Activated CD4-positive, alpha-beta T cell treated with anti-CD3 and anti-CD28 coated beads, Interleukin-2, amount 10 ng/mL, durations not matched to agents 24 days and 14 days (primary cell): ENCODE measurements around the gene STXBP5L. TPM values are rescaled to one million over a fixed set of nuclear protein-coding genes. Genes with fewer than 3 reads are reported as not detected.
"Not testable (repeated sequence)": the region's sequence is repeated elsewhere in the genome, so short reads cannot be mapped to it uniquely, and the experiment has no call there.

Experiments used
- DNase-seq: peaks from one replicate; pipeline ENCODE4 v3.0.0; 2022
- H3K27ac Mint-ChIP-seq: one replicate; pipeline ENCODE4 v1.8.0; 2022; ENCODE audit warnings: mild to moderate bottlenecking, mixed read lengths
- H3K27me3 Mint-ChIP-seq: one replicate; pipeline ENCODE4 v1.8.0; 2022; ENCODE audit warnings: mixed read lengths
- H3K36me3 Mint-ChIP-seq: one replicate; pipeline ENCODE4 v1.8.0; 2022; ENCODE audit warnings: low read depth, mild to moderate bottlenecking, mixed read lengths
- H3K4me1 Mint-ChIP-seq: one replicate; pipeline ENCODE4 v1.8.0; 2021; ENCODE audit warnings: mixed read lengths
- H3K4me3 Mint-ChIP-seq: one replicate; pipeline ENCODE4 v1.8.0; 2022; ENCODE audit warnings: mild to moderate bottlenecking, moderate library complexity, mixed read lengths
- H3K9me3 Mint-ChIP-seq: one replicate; pipeline ENCODE4 v1.8.0; 2021; ENCODE audit warnings: mixed read lengths
- intact Hi-C: fragments of 100-400 bp; cut with micrococcal nuclease; formaldehyde crosslinking; loops from one replicate; pipeline ENCODE4 v1.15.1; 2023
- total RNA-seq: library from RNA; stranded (reverse); gene quantifications from 2 replicates; pipeline ENCODE4 v1.2.3, GENCODE V29; 2022

The STXBP5L gene
- total RNA-seq, 1 donor from 2014 or later, result not detected

DNA sequence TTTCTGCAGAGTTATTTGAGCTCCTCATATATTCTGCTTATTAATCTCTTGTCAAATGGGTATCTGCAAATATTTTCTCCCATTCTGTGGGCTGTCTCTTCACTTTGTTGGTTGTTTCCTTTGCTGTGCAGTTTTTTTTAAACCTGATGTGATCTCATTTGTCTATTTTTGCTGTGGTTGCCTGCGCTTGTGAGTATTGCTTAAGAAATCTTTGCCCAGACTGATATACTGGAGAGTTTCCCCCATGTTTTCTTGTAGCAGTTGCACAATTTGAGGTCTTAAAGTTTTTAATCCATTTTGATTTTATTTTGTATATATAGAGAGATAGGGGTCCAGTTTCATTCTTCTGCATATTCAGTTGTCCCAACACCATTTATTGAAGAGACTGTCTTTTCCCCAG, 535.5 kb downstream of the STXBP5L start:
- no peak for DNase-seq
- Mint-ChIP-seq H3K27ac (no peak overlapping the region), H3K9me3 (peaks cover 3% of the 10 kb centered on the region), H3K36me3 (peaks cover 37% of the 10 kb centered on the region), H3K4me1 (peaks cover 3% of the 10 kb centered on the region), H3K27me3 (no peaks in the 10 kb centered on the region), H3K4me3 (no peak overlapping the region)
- intact Hi-C loops, result no loop called here

DNA sequence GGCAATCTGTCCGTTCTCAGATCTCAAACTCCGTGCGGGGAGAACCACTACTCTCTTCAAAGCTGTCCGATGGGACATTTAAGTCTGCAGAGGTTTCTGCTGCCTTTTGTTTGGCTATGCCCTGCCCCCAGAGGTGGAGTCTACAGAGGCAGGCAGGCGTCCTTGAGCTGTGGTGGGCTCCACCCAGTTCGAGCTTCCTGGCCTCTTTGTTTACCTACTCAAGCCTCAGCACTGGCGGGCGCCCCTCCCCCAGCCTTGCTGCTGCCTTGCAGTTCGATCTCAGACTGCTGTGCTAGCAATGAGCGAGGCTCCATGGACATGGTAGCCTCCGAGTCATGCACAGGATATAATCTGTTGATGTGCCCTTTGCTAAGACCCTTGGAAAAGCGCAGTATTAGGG, 543.7 kb downstream of the STXBP5L start:
- H3K9me3 Mint-ChIP-seq, H3K27me3 Mint-ChIP-seq, H3K4me1 Mint-ChIP-seq, intact Hi-C loops, H3K27ac Mint-ChIP-seq, H3K4me3 Mint-ChIP-seq, DNase-seq: not testable (repeated sequence)
- H3K36me3 Mint-ChIP-seq, result peaks cover 48% of the 10 kb centered on the region

DNA sequence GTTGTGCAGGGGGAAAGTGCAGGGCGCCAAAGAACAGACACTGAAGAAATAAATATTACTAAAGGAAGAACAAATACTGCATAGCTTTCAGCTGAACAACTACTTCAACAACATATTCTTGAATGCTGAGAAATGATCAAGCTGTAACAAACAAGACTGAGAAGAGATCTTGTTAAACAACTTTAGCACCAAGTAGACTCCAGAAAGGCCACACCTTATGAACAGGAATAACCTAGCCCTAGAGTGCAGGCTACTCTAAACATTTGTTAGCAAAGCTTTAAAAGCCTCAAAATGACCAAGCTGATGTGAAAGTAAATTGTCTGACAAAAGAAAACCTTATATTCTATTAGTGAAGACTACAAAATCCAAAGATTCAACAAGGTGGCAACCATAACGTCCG, 554.6 kb downstream of the STXBP5L start:
- H3K4me3 Mint-ChIP-seq, result no peak overlapping the region
- no peaks in the 10 kb centered on the region for H3K4me1 Mint-ChIP-seq
- no peak for DNase-seq
- H3K27ac Mint-ChIP-seq, result no peak overlapping the region
- H3K9me3 Mint-ChIP-seq, result no peaks in the 10 kb centered on the region
- intact Hi-C loops, result no loop called here
- H3K27me3 Mint-ChIP-seq, result no peaks in the 10 kb centered on the region
- H3K36me3 Mint-ChIP-seq, result peaks cover 58% of the 10 kb centered on the region

DNA sequence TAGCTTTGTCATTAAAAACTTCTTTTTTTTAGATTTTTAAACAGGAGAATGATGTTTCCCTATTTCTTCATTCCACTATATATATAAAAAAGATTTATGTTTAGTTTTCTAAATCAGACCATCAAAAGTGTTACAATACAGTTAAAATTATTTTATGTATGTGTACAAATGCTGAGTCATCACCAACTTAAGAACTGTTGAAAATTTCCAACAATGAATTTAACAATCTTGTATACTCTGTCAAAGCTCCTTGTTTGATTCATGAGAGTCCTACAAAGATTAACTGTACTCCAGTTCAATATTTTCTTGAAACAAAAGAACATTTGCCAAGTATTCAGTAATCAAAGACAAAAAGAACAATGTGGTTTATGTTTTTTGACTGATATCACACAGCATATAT, 555.7 kb downstream of the STXBP5L start:
- Mint-ChIP-seq H3K36me3 (peaks cover 55% of the 10 kb centered on the region), H3K4me3 (no peak overlapping the region), H3K27me3 (no peaks in the 10 kb centered on the region), H3K9me3 (no peaks in the 10 kb centered on the region), H3K27ac (no peak overlapping the region), H3K4me1 (no peaks in the 10 kb centered on the region)
- DNase-seq, result no peak
- intact Hi-C loops, result no loop called here

DNA sequence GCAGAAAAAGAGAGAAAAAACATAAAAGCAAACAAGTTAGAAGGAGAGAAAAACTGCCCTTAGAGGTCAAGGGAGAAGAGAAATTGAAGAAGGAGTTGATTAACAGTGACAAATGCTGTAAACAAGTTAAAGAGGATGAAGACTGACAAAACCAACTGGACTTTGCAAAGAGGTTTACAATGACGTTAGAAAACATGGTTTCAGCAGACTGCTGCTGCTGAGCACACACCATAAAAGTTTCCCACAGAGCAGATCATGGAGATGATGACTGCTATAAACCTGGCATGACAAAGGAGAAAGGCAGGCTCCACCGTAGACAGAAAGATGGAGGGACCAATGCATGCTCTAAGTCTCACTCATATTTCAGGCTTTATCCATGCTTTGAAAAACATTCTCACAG, 559.1 kb downstream of the STXBP5L start:
- no peak overlapping the region for H3K4me3 Mint-ChIP-seq
- H3K9me3 Mint-ChIP-seq, result no peaks in the 10 kb centered on the region
- DNase-seq, result no peak
- peaks cover 46% of the 10 kb centered on the region for H3K36me3 Mint-ChIP-seq
- H3K4me1 Mint-ChIP-seq, result no peaks in the 10 kb centered on the region
- H3K27ac Mint-ChIP-seq, result no peak overlapping the region
- H3K27me3 Mint-ChIP-seq, result no peaks in the 10 kb centered on the region
- intact Hi-C loops, result no loop called here

DNA sequence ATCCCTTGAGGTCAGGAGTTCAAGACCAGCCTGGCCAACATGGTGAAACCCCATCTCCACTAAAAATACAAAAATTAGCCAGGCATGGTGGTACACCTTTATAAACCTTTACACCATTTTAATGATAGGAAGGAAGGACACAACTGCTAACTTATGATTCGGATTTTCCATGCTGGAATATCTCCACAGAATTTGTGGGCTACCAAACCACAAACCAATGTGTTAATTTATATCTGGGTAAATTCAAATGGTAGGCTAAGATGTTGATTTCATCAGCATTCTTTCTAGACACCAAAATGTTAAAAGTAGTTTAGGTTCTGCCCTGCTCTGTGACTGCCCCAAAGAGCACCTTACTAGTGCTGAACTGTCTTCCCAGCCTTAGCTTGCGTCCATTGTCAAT, 565.0 kb downstream of the STXBP5L start:
- Mint-ChIP-seq H3K9me3 (no peaks in the 10 kb centered on the region), H3K4me1 (peaks cover 2% of the 10 kb centered on the region), H3K27me3 (no peaks in the 10 kb centered on the region), H3K36me3 (peaks cover 47% of the 10 kb centered on the region), H3K27ac (peak overlapping the region; percentile 34), H3K4me3 (no peak overlapping the region)
- intact Hi-C loops, result loop anchor here (10.0 kb wide), 1 partner anchor 62 kb away; no protein-coding TSS in a partner anchor
- no peak for DNase-seq

Other genes starting within 250 kb of the STXBP5L start
- gene HGD, start 226.0 kb upstream of the STXBP5L start, total RNA-seq, result 0.19 and 0.24 TPM in 2 replicates
- 27.6 and 29.3 TPM in 2 replicates for gene RABL3, start 165.7 kb upstream of the STXBP5L start, total RNA-seq
- gene GTF2E1, start 165.5 kb upstream of the STXBP5L start, total RNA-seq, result 25.9 and 27.8 TPM in 2 replicates